Measurements from ENCODE around the gene CORO2B.

Gene CORO2B

DNA sequence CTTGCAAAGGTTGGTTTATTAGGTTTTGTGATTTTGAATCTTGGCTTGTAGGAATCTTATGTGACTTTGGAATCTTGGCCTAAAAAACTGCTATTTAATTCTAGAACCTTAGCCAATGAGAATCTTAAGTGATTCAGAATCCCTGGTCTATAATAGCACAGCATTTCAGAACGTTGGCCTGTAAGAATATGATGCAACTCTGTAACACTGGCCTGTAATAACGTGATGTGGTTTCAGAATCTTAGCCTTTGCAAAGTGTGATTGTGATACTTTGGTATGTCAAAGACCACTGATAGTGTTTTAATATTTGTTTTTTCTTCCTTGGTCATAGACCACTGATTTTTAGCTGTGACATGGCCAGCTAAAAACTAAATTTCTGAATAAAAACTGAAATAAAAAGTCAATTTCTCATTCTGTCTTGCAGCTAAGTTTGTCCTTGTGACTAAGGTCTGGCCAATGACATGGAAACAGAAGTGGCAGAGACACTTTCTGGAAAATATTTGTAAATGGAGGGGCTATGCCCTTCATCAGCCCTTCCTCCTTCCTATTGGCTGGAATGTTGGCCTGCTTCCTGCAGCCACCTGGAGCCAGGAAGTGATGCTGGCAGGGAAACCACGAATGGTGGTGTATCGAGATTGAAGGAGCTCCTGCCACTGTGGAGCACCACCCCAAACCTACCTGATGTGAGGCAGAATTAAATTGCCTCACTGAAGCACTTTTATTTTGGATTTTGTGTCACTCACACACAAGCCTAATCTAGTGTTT is 42.3 kb upstream of the CORO2B start:
- H3K4me3 ChIP-seq (ENCODE audit: low read length) = no peak overlapping the region
- no peak overlapping the region for H3K9ac ChIP-seq (ENCODE audit: low read length)
- no peaks in the 10 kb centered on the region for H3K27me3 ChIP-seq (replicated peaks; ENCODE audit: insufficient read depth, low read length)
- H3K9me2 ChIP-seq (replicated peaks; ENCODE audit: insufficient read depth, low read length) = no peaks in the 10 kb centered on the region
- no peak overlapping the region for H3K27ac ChIP-seq (ENCODE audit: low read length)
- H3K9me3 ChIP-seq (replicated peaks; ENCODE audit: insufficient read depth, low read length) = no peaks in the 10 kb centered on the region
- no peaks in the 10 kb centered on the region for H3K4me1 ChIP-seq (ENCODE audit: low read length)
- H4K20me1 ChIP-seq (ENCODE audit: insufficient read depth, low read length) = no peaks in the 10 kb centered on the region
- H3K36me3 ChIP-seq (replicated peaks; ENCODE audit: insufficient read depth, low read length) = no peaks in the 10 kb centered on the region
- TF ChIP-seq EZH2 (optimal IDR thresholded peaks at IDR 0.05; ENCODE audit: low read depth, low read length) (no peak), EZH2phosphoT487 (IDR thresholded peaks at IDR 0.05; ENCODE audit: low read length) (no peak)
- TF ChIP-seq, protein P1, sequence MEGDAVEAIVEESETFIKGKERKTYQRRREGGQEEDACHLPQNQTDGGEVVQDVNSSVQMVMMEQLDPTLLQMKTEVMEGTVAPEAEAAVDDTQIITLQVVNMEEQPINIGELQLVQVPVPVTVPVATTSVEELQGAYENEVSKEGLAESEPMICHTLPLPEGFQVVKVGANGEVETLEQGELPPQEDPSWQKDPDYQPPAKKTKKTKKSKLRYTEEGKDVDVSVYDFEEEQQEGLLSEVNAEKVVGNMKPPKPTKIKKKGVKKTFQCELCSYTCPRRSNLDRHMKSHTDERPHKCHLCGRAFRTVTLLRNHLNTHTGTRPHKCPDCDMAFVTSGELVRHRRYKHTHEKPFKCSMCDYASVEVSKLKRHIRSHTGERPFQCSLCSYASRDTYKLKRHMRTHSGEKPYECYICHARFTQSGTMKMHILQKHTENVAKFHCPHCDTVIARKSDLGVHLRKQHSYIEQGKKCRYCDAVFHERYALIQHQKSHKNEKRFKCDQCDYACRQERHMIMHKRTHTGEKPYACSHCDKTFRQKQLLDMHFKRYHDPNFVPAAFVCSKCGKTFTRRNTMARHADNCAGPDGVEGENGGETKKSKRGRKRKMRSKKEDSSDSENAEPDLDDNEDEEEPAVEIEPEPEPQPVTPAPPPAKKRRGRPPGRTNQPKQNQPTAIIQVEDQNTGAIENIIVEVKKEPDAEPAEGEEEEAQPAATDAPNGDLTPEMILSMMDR (IDR thresholded peaks at IDR 0.05; ENCODE audit: low read length) = no peak
- no peaks in the 10 kb centered on the region for H3F3A ChIP-seq (ENCODE audit: insufficient read depth, low read length)
- no peak for DNase-seq
- no peaks in the 10 kb centered on the region for H3K79me2 ChIP-seq (ENCODE audit: low read length)
- no peak overlapping the region for H3K4me2 ChIP-seq (ENCODE audit: low read depth, low read length)
- H2AFZ ChIP-seq (ENCODE audit: low read length) = no peak overlapping the region

DNA sequence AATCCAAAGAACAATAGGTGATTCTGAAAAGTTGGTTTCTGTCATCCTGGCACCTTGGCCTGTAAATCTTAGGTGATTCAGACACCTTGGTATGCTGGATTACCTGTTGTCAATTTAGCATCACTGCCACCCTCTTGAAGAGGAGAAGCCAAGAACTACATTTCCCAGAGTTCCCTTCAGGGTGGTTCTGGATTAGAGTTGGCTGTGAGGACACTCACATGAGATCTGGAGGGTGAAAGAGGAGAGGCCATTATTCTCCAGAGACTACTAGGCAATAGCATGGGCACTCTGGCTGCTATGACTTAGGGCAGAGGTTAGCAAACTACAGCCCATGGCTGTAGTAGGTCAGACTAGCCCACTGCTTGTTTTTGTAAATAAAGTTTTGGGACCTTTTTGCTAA is 41.7 kb upstream of the CORO2B start:
- Histone ChIP-seq H3K36me3 (replicated peaks; ENCODE audit: insufficient read depth, low read length) (no peaks in the 10 kb centered on the region), H3K9me2 (replicated peaks; ENCODE audit: insufficient read depth, low read length) (no peaks in the 10 kb centered on the region), H3K27ac (ENCODE audit: low read length) (no peak overlapping the region), H3K79me2 (ENCODE audit: low read length) (no peaks in the 10 kb centered on the region), H2AFZ (ENCODE audit: low read length) (no peak overlapping the region), H3K9ac (ENCODE audit: low read length) (no peak overlapping the region), H3F3A (ENCODE audit: insufficient read depth, low read length) (no peaks in the 10 kb centered on the region), H3K9me3 (replicated peaks; ENCODE audit: insufficient read depth, low read length) (no peaks in the 10 kb centered on the region), H3K4me3 (ENCODE audit: low read length) (no peak overlapping the region), H3K4me2 (ENCODE audit: low read depth, low read length) (no peak overlapping the region), H3K4me1 (ENCODE audit: low read length) (no peaks in the 10 kb centered on the region), H3K27me3 (replicated peaks; ENCODE audit: insufficient read depth, low read length) (no peaks in the 10 kb centered on the region), H4K20me1 (ENCODE audit: insufficient read depth, low read length) (no peaks in the 10 kb centered on the region)
- TF ChIP-seq, protein P1 (IDR thresholded peaks at IDR 0.05; ENCODE audit: low read length) = no peak
- TF ChIP-seq EZH2phosphoT487 (IDR thresholded peaks at IDR 0.05; ENCODE audit: low read length) (no peak), EZH2 (optimal IDR thresholded peaks at IDR 0.05; ENCODE audit: low read depth, low read length) (no peak)
- no peak for DNase-seq

DNA sequence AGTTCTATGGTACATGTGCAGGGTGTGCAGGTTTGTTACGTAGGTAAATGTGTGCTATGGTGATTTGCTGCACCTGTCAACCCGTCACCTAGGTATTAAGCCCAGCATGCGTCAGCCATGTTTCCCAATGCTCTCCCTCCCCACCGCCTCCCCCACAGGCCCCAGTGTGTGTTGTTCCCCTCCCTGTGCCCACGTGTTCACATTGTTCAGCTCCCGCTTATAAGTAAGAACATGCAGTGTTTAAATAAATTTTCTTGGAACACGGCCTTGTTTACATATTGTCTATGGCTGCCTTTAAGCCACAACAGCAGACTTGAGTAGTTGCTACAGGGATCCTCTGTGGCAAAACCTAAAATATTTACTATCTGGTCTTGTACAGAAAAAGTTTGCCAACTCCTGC is 41.3 kb upstream of the CORO2B start:
- no peak for TF ChIP-seq EZH2phosphoT487 (IDR thresholded peaks at IDR 0.05; ENCODE audit: low read length)
- TF ChIP-seq EZH2 (optimal IDR thresholded peaks at IDR 0.05; ENCODE audit: low read depth, low read length) = no peak
- TF ChIP-seq, protein P1 (IDR thresholded peaks at IDR 0.05; ENCODE audit: low read length) = no peak
- H2AFZ ChIP-seq (ENCODE audit: low read length) = no peak overlapping the region
- no peaks in the 10 kb centered on the region for H3K9me3 ChIP-seq (replicated peaks; ENCODE audit: insufficient read depth, low read length)
- H3K4me3 ChIP-seq (ENCODE audit: low read length) = no peak overlapping the region
- DNase-seq = no peak
- no peak overlapping the region for H3K9ac ChIP-seq (ENCODE audit: low read length)
- no peaks in the 10 kb centered on the region for H3K36me3 ChIP-seq (replicated peaks; ENCODE audit: insufficient read depth, low read length)
- no peaks in the 10 kb centered on the region for H3K9me2 ChIP-seq (replicated peaks; ENCODE audit: insufficient read depth, low read length)
- no peaks in the 10 kb centered on the region for H3F3A ChIP-seq (ENCODE audit: insufficient read depth, low read length)
- H3K27me3 ChIP-seq (replicated peaks; ENCODE audit: insufficient read depth, low read length) = no peaks in the 10 kb centered on the region
- H3K27ac ChIP-seq (ENCODE audit: low read length) = no peak overlapping the region
- no peaks in the 10 kb centered on the region for H3K4me1 ChIP-seq (ENCODE audit: low read length)
- H4K20me1 ChIP-seq (ENCODE audit: insufficient read depth, low read length) = no peaks in the 10 kb centered on the region
- H3K79me2 ChIP-seq (ENCODE audit: low read length) = no peaks in the 10 kb centered on the region
- no peak overlapping the region for H3K4me2 ChIP-seq (ENCODE audit: low read depth, low read length)
